SK-N-MC (cell line): ENCODE measurements around the gene CCRL2.

Source experiments
- EZH2 ChIP-seq: fragments of 200-600 bp; sonication (generic); IDR thresholded peaks from one replicate; pipeline ENCODE4 v1.6.1; 2017; ENCODE audit warnings: antibody characterized with exemption
- POLR2AphosphoS5 ChIP-seq: IDR thresholded peaks from 2 replicates; pipeline ENCODE4 v1.6.1; 2012; ENCODE audit warnings: mild to moderate bottlenecking, low read depth, low read length, borderline replicate concordance

DNA sequence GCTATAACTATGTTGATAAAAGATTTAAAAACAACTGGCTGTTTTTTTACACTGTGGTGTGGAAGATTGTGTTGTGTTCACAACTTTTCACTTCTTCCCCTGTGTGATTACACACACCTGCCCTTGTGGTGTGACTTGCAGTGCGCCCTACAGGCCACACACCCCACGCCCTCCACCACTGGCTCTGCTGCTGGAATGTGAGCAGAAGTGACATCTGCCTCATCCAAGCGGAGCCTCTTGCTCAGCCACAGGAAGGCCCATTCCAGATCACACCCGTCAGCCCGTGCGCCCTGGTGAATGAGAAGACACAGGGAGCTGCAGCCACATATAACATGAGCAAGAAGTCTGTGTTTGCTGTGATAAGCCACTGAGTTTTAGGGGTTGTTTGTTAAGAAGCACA, 46.2 kb upstream of the CCRL2 start:
- TF ChIP-seq POLR2AphosphoS5 = no peak
- TF ChIP-seq EZH2 = no peak
